Measurements from ENCODE around the gene HNF4A. TPM values are rescaled to one million over a fixed set of nuclear protein-coding genes. Genes with fewer than 3 reads are reported as not detected.

Gene HNF4A
- total RNA-seq, 1 donor from 2014 or later: not detected

GRCh38 chr20:44402391-44403193, 47.1 kb downstream of the HNF4A start:
- DNase-seq: no peak
- intact Hi-C loops (cut with micrococcal nuclease): no loop called here
- H3K4me1 Mint-ChIP-seq: no peaks in the 10 kb centered on the region
- H3K36me3 Mint-ChIP-seq (ENCODE audit: low read depth): no peaks in the 10 kb centered on the region
- no peak overlapping the region for H3K4me3 Mint-ChIP-seq
- H3K27me3 Mint-ChIP-seq: peaks cover 8% of the 10 kb centered on the region
- H3K27ac Mint-ChIP-seq: no peak overlapping the region
- peaks cover 6% of the 10 kb centered on the region for H3K9me3 Mint-ChIP-seq

GRCh38 chr20:44403194-44404112, 48.0 kb downstream of the HNF4A start:
- Mint-ChIP-seq H3K4me3 (no peak overlapping the region), H3K27ac (no peak overlapping the region), H3K9me3 (peaks cover 6% of the 10 kb centered on the region), H3K4me1 (no peaks in the 10 kb centered on the region), H3K27me3 (peaks cover 6% of the 10 kb centered on the region), H3K36me3 (ENCODE audit: low read depth) (no peaks in the 10 kb centered on the region)
- no peak for DNase-seq
- intact Hi-C loops (cut with micrococcal nuclease): no loop called here

- intact Hi-C loops (cut with micrococcal nuclease): no loop called here
- peaks cover 6% of the 10 kb centered on the region for H3K9me3 Mint-ChIP-seq
- no peak overlapping the region for H3K27ac Mint-ChIP-seq
- no peak overlapping the region for H3K4me3 Mint-ChIP-seq
- H3K4me1 Mint-ChIP-seq: no peaks in the 10 kb centered on the region
- H3K36me3 Mint-ChIP-seq (ENCODE audit: low read depth): no peaks in the 10 kb centered on the region
- DNase-seq: no peak
- H3K27me3 Mint-ChIP-seq: peaks cover 2% of the 10 kb centered on the region
Observed at GRCh38 chr20:44404204-44405181, 49.0 kb downstream of the HNF4A start.

- no peak overlapping the region for H3K4me3 Mint-ChIP-seq
- no peak overlapping the region for H3K27ac Mint-ChIP-seq
- DNase-seq: no peak
- peaks cover 6% of the 10 kb centered on the region for H3K9me3 Mint-ChIP-seq
- H3K4me1 Mint-ChIP-seq: no peaks in the 10 kb centered on the region
- no peaks in the 10 kb centered on the region for H3K36me3 Mint-ChIP-seq (ENCODE audit: low read depth)
- H3K27me3 Mint-ChIP-seq: no peaks in the 10 kb centered on the region
- intact Hi-C loops (cut with micrococcal nuclease): no loop called here
Observed at GRCh38 chr20:44405257-44405656, 49.8 kb downstream of the HNF4A start.

- H3K36me3 Mint-ChIP-seq (ENCODE audit: low read depth): no peaks in the 10 kb centered on the region
- no peak overlapping the region for H3K4me3 Mint-ChIP-seq
- intact Hi-C loops (cut with micrococcal nuclease): no loop called here
- peaks cover 6% of the 10 kb centered on the region for H3K9me3 Mint-ChIP-seq
- no peaks in the 10 kb centered on the region for H3K4me1 Mint-ChIP-seq
- H3K27ac Mint-ChIP-seq: no peak overlapping the region
- H3K27me3 Mint-ChIP-seq: no peaks in the 10 kb centered on the region
- DNase-seq: no peak
Observed at GRCh38 chr20:44405785-44406571, 50.5 kb downstream of the HNF4A start.

GRCh38 chr20:44406572-44407137, 51.2 kb downstream of the HNF4A start:
- Mint-ChIP-seq H3K4me1 (no peaks in the 10 kb centered on the region), H3K27ac (no peak overlapping the region)

GRCh38 chr20:44407402-44408184, 52.1 kb downstream of the HNF4A start:
- Mint-ChIP-seq H3K4me1 (no peaks in the 10 kb centered on the region), H3K36me3 (ENCODE audit: low read depth) (no peaks in the 10 kb centered on the region), H3K9me3 (peaks cover 6% of the 10 kb centered on the region), H3K27me3 (peaks cover 5% of the 10 kb centered on the region), H3K4me3 (no peak overlapping the region), H3K27ac (no peak overlapping the region)
- DNase-seq: no peak
- intact Hi-C loops (cut with micrococcal nuclease): no loop called here

More at GRCh38 chr20:44406572-44407137, 51.2 kb downstream of the HNF4A start:
- no peak overlapping the region for H3K4me3 Mint-ChIP-seq
- H3K27me3 Mint-ChIP-seq: peaks cover under 1% of the 10 kb centered on the region
- intact Hi-C loops (cut with micrococcal nuclease): no loop called here
- H3K9me3 Mint-ChIP-seq: peaks cover 6% of the 10 kb centered on the region
- H3K36me3 Mint-ChIP-seq (ENCODE audit: low read depth): no peaks in the 10 kb centered on the region
- DNase-seq: no peak

- peaks cover 12% of the 10 kb centered on the region for H3K27me3 Mint-ChIP-seq
- H3K4me3 Mint-ChIP-seq: no peak overlapping the region
- H3K36me3 Mint-ChIP-seq (ENCODE audit: low read depth): no peaks in the 10 kb centered on the region
- intact Hi-C loops (cut with micrococcal nuclease): no loop called here
- no peaks in the 10 kb centered on the region for H3K4me1 Mint-ChIP-seq
- H3K27ac Mint-ChIP-seq: no peak overlapping the region
- peaks cover 6% of the 10 kb centered on the region for H3K9me3 Mint-ChIP-seq
- no peak for DNase-seq
Observed at GRCh38 chr20:44409132-44409600, 53.7 kb downstream of the HNF4A start.

- H3K9me3 Mint-ChIP-seq: no peaks in the 10 kb centered on the region
- DNase-seq: no peak
- H3K27me3 Mint-ChIP-seq: peaks cover 12% of the 10 kb centered on the region
- H3K4me1 Mint-ChIP-seq: no peaks in the 10 kb centered on the region
- H3K27ac Mint-ChIP-seq: no peak overlapping the region
- intact Hi-C loops (cut with micrococcal nuclease): no loop called here
- no peaks in the 10 kb centered on the region for H3K36me3 Mint-ChIP-seq (ENCODE audit: low read depth)
- H3K4me3 Mint-ChIP-seq: no peak overlapping the region
Observed at GRCh38 chr20:44410583-44411019, 55.1 kb downstream of the HNF4A start.

GRCh38 chr20:44411020-44411756, 55.7 kb downstream of the HNF4A start:
- DNase-seq: no peak
- Mint-ChIP-seq H3K4me3 (no peak overlapping the region), H3K27me3 (peaks cover 12% of the 10 kb centered on the region), H3K4me1 (no peaks in the 10 kb centered on the region), H3K27ac (no peak overlapping the region), H3K36me3 (ENCODE audit: low read depth) (no peaks in the 10 kb centered on the region), H3K9me3 (no peaks in the 10 kb centered on the region)
- intact Hi-C loops (cut with micrococcal nuclease): no loop called here

- no peak overlapping the region for H3K27ac Mint-ChIP-seq
- no peak overlapping the region for H3K4me3 Mint-ChIP-seq
- no peaks in the 10 kb centered on the region for H3K4me1 Mint-ChIP-seq
- intact Hi-C loops (cut with micrococcal nuclease): no loop called here
- no peaks in the 10 kb centered on the region for H3K36me3 Mint-ChIP-seq (ENCODE audit: low read depth)
- DNase-seq: no peak
- H3K9me3 Mint-ChIP-seq: no peaks in the 10 kb centered on the region
- peaks cover 12% of the 10 kb centered on the region for H3K27me3 Mint-ChIP-seq
Observed at GRCh38 chr20:44411757-44412401, 56.4 kb downstream of the HNF4A start.

All from activated CD4-positive, alpha-beta T cell treated with anti-CD3 and anti-CD28 coated beads, Interleukin-2, amount 10 ng/mL, durations not matched to agents 24 days and 14 days (primary cell).